Left lung (tissue), 10 donors: Measurements from ENCODE around the gene ABHD8. TPM values are rescaled to one million over a fixed set of nuclear protein-coding genes. Genes with fewer than 3 reads are reported as not detected.

Source experiments
- ATAC-seq: fragments of 200-7000 bp; cut with Tn5 transposase; one replicate; pipeline ENCODE4 v1.9.1; 2020; ENCODE audit warnings: moderate library complexity
- DNase-seq, 4 donors: peaks; one replicate each; pipeline ENCODE4 v3.0.0-alpha.2; 2013 to 2020
- H3K27ac ChIP-seq, 2 donors: fragments of 200-600 bp; sonication (generic) in 1 of 2; one replicate each; pipeline versions ENCODE4 v1.5.0 to v1.8.0; 2020 to 2021
- H3K27me3 ChIP-seq, 2 donors: fragments of 200-600 bp; sonication (generic) in 1 of 2; one replicate each; pipeline versions ENCODE4 v1.5.0 to v1.8.0; 2020 to 2021
- H3K36me3 ChIP-seq, 2 donors: fragments of 200-600 bp; sonication (generic) in 1 of 2; one replicate each; pipeline versions ENCODE4 v1.5.0 to v1.8.0; 2020 to 2021
- H3K4me1 ChIP-seq, 2 donors: fragments of 200-600 bp; one replicate each; pipeline ENCODE4 v1.8.0; 2021
- H3K4me3 ChIP-seq, 2 donors: fragments of 200-600 bp; sonication (generic) in 1 of 2; one replicate each; pipeline versions ENCODE4 v1.5.0 to v1.8.0; 2020 to 2021; ENCODE audit warnings: mild to moderate bottlenecking in 1 of 2
- H3K9me3 ChIP-seq, 2 donors: fragments of 200-600 bp; sonication (generic) in 1 of 2; one replicate each; pipeline versions ENCODE4 v1.5.0 to v1.8.0; 2020 to 2021
- CTCF ChIP-seq, 2 donors: fragments of 200-600 bp; sonication (generic) in 1 of 2; IDR thresholded peaks; one replicate each; pipeline versions ENCODE4 v1.5.0 to v1.8.0; 2021; ENCODE audit warnings: antibody characterized with exemption in 2 of 2
- intact Hi-C, 2 donors: fragments of 100-400 bp; cut with DNase I; formaldehyde crosslinking; loops; one replicate each; pipeline versions ENCODE4 v1.11.2 to v1.14.2; 2022
- polyA plus RNA-seq, 6 donors: library from polyadenylated mRNA; unstranded; fragments of 120-200 nt; gene quantifications; one replicate each; pipeline ENCODE4 v1.2.1, GENCODE V29; 2013; ENCODE audit not compliant: insufficient read length in 6 of 6
- total RNA-seq, 2 donors: library from RNA; stranded (reverse); fragmentation: NEBNext Ultra II Directional; extraction: Animal tissue kit (Norgen Biotek cat#: 25700); gene quantifications; one replicate each; pipeline ENCODE4 v1.2.1, GENCODE V29; 2021
- donor health status: DM: no; HTN: yes; CAD: no.
- donor health status: DM: no; HTN: no; CAD: no.

ABHD8 gene
- total and polyA plus RNA-seq, 8 donors: 6.8 to 17.1 (median 10.5) TPM

- H3K27ac ChIP-seq: peak overlapping the region; percentile 18 to 56
Measured at GRCh38 chr19:17348700-17349099, 45.5 kb upstream of the ABHD8 start.

GRCh38 chr19:17347877-17348276, 44.7 kb upstream of the ABHD8 start:
- DNase-seq (no peak), ATAC-seq (no peak)
- H3K36me3 ChIP-seq: no peaks in the 10 kb centered on the region
- H3K27ac ChIP-seq: peak overlapping the region; percentile 56 to 66
- peaks cover 0 to 41% of the 10 kb centered on the region in 2 donors for H3K27me3 ChIP-seq
- peaks cover 0 to 50% of the 10 kb centered on the region in 2 donors for H3K4me1 ChIP-seq
- no peak overlapping the region for H3K4me3 ChIP-seq
- no peaks in the 10 kb centered on the region for H3K9me3 ChIP-seq
- TF ChIP-seq CTCF (IDR thresholded peaks at IDR 0.05): no peak
- intact Hi-C loops: loop anchor here in 1 of 2 donors (2.0 kb wide), 1 partner anchor 39 kb away; no protein-coding TSS in a partner anchor

More at GRCh38 chr19:17348700-17349099, 45.5 kb upstream of the ABHD8 start:
- intact Hi-C loops: no loop called here
- no peak for TF ChIP-seq CTCF (IDR thresholded peaks at IDR 0.05)
- H3K4me1 ChIP-seq: peaks cover 0 to 55% of the 10 kb centered on the region in 2 donors
- H3K36me3 ChIP-seq: no peaks in the 10 kb centered on the region
- ATAC-seq: peak; percentile 29
- H3K4me3 ChIP-seq: no peak overlapping the region
- no peaks in the 10 kb centered on the region for H3K9me3 ChIP-seq
- DNase-seq: peak in 1 of 4 donors; percentile 79
- peaks cover 0 to 41% of the 10 kb centered on the region in 2 donors for H3K27me3 ChIP-seq

- TF ChIP-seq CTCF (IDR thresholded peaks at IDR 0.05): no peak
- peaks cover 0 to 45% of the 10 kb centered on the region in 2 donors for H3K4me1 ChIP-seq
- H3K9me3 ChIP-seq: no peaks in the 10 kb centered on the region
- intact Hi-C loops: loop anchor here in 1 of 2 donors (2.0 kb wide), 1 partner anchor 39 kb away; no protein-coding TSS in a partner anchor
- peak overlapping the region; percentile 56 to 66 for H3K27ac ChIP-seq
- ATAC-seq (peak; percentile 11), DNase-seq (no peak)
- H3K27me3 ChIP-seq: peaks cover 0 to 40% of the 10 kb centered on the region in 2 donors
- H3K36me3 ChIP-seq: no peaks in the 10 kb centered on the region
- no peak overlapping the region for H3K4me3 ChIP-seq
Measured at GRCh38 chr19:17347361-17347760, 44.1 kb upstream of the ABHD8 start.

- H3K4me3 ChIP-seq: no peak overlapping the region
- H3K27ac ChIP-seq: no peak overlapping the region
- DNase-seq (peak in 3 of 4 donors; percentile 73 to 94 (median 75)), ATAC-seq (peak; percentile 95)
- intact Hi-C loops: loop anchor here in 1 of 2 donors (2.0 kb wide), 1 partner anchor 41 kb away; no protein-coding TSS in a partner anchor
- peak; percentile 96 to 99 for TF ChIP-seq CTCF (IDR thresholded peaks at IDR 0.05)
- H3K27me3 ChIP-seq: peaks cover 0 to 30% of the 10 kb centered on the region in 2 donors
- no peaks in the 10 kb centered on the region for H3K9me3 ChIP-seq
- H3K4me1 ChIP-seq: peaks cover 0 to 40% of the 10 kb centered on the region in 2 donors
- H3K36me3 ChIP-seq: peaks cover 0 to 6% of the 10 kb centered on the region in 2 donors
Measured at GRCh38 chr19:17346109-17346671, 43.0 kb upstream of the ABHD8 start.

- DNase-seq: no peak
- Histone ChIP-seq H3K9me3 (no peaks in the 10 kb centered on the region), H3K27ac (no peak overlapping the region), H3K4me3 (no peak overlapping the region), H3K27me3 (no peaks in the 10 kb centered on the region), H3K4me1 (peaks cover 6 to 26% of the 10 kb centered on the region in 2 donors), H3K36me3 (peaks cover 0 to 8% of the 10 kb centered on the region in 2 donors)
- intact Hi-C loops: no loop called here
- no peak for ATAC-seq
- TF ChIP-seq CTCF (IDR thresholded peaks at IDR 0.05): no peak
Measured at GRCh38 chr19:17341845-17342244, 38.6 kb upstream of the ABHD8 start.
